T-helper 1 cell (primary cell): ENCODE data around the gene ATP7A.
"Not testable (repeated sequence)": the region's sequence is repeated elsewhere in the genome, so short reads cannot be mapped to it uniquely, and the experiment has no call there.

Source experiments
- DNase-seq, 5 donors: peaks; one replicate each; pipeline ENCODE4 v3.0.0-alpha.2; 2012 to 2020
- total RNA-seq, 4 donors: gene quantifications; one replicate each; lab custom pipeline; 2026; lab: John Stamatoyannopoulos, UW

The ATP7A gene
- 25.4 to 42.0 (median 36.9) reads per million in 4 donors for total RNA-seq

DNA sequence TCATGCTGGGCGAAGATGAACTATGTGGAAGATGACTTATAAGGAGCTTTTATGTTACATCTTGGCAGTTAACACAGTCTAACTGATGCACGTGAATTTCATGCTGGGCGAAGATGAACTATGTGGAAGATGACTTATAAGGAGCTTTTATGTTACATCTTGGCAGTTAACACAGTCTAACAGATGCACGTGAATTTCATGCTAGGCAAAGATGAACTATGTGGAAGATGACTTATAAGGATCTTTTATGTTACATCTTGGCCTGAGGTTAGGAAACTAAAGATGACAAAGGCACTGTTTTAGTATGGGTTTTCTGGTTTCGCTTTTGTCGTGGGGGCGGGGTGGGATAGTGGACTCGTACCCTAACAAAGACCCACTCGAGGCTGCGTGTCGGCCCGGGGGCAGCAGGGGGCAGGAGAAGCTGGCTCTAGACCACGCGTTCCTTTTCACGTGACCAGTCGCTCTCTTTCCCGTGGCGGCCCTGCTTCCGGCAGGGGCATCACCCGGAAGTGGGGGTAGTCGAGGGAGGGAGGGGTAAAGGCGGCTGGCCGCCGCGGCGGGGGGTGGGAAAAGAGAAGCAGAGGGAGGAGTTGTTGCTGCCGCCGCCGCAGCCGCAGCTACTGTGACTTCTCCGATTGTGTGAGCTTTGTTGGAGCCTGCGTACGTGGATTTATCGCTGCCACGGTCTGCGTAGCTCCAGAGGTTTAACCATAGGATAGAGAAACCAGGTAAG is at the start of gene ATP7A:
ATP7A (plus strand) TSS at position 586 of the 733 bp plus-strand sequence. CDS start 60,949 bp downstream, outside the sequence.
- peak; percentile 81 to 94 (median 85) for DNase-seq

DNA sequence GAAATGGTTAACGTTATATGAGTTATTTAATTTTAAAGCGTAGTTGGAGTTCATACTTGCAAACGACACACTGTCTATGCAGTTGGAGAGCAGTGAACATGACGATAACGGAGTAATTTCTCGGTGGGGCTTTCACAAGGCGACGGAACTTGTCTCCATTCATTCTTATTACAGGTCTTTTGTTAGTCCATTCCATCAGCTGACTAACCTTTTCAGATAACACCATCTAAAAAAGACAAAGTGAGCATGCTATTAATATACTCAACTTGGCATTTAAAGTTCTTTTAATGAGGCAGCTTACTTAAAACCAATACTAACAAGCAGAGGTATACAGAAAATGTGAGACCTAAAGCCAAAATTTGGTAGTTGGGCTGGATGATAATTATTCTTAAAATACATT is 35.1 kb upstream of the ATP7A start:
- DNase-seq: no peak

- not testable (repeated sequence) for DNase-seq
Observed at GRCh38 chrX:77881418-77881817, 29.1 kb upstream of the ATP7A start.

DNA sequence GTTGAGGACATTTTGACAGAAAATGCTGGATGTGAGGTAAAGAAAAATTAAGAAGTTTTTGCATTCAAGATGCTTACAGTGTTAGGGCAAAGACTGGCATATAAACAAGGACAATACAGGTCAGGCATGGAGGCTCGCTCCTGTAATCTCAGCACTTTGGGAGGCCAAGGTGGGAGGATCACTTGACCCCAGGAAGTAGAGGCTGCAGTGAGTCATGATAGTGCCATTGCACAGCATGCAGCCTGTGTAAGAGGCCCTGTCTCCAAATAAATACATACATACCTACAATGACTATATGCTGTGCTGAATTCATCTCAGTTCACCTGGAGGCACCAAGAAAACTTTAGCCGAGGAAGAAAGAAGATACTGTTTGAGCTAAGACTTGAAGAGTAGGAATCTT is 17.6 kb upstream of the ATP7A start:
- no peak for DNase-seq

GRCh38 chrX:77893713-77894112 is 16.8 kb upstream of the ATP7A start:
- DNase-seq: no peak

DNA sequence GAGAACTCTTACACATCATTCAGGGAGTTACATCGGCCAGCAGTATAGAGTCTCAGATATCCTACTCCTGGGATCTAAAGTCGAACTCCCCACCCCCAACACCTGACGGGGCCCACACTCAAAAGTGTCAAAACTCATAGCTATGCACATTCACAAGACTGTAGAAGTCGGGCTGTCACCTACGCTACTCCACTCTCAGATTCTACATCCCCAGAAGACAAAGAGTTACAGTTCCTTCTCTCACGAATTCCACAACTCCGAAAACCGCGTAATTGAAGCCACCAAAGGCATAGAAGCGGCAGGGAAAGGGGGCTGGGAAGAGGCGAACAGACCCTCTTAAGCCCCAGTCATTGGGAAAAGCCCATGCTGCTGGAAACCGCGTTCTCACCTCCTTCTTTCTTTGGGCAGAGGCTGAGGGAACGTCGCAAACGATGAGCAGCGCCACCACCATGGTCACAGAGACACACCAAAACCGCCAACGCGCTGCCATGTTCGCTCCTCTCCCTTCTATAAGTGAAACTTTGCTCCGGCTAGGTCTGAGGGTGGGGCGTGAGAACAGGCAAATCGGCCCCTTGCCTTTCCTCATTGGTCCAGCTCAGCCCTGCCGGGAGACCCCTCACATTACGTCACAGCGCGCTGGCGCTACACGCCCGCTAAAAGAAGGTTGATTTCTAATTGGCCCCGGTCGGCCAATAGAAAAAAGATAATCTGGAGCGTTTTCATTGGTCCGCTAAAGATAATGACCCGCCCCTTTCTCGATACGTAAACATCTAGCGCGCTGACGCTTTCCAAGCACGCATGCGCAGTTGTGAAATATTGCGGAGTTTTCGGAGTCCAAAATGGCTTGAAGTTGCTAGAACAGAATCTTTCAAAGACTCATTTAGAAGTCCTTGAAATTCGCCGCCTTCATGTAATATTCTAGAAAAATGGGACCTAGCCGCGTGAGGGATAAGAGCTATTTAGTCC is 15.3 kb upstream of the ATP7A start, which contains the start of gene MAGT1:
MAGT1 (minus strand) TSS at position 515 of the 966 bp plus-strand sequence; CDS start at position 490, 25 bp downstream.
- DNase-seq: peak; percentile 83 to 97 (median 86)

- peak; percentile 21 to 93 (median 56) for DNase-seq
Observed at GRCh38 chrX:77899081-77899828, 11.2 kb upstream of the ATP7A start, which contains the start of gene COX7B. COX7B (plus strand) TSS chrX:77899468; CDS start chrX:77899554, 86 bp downstream.

DNA sequence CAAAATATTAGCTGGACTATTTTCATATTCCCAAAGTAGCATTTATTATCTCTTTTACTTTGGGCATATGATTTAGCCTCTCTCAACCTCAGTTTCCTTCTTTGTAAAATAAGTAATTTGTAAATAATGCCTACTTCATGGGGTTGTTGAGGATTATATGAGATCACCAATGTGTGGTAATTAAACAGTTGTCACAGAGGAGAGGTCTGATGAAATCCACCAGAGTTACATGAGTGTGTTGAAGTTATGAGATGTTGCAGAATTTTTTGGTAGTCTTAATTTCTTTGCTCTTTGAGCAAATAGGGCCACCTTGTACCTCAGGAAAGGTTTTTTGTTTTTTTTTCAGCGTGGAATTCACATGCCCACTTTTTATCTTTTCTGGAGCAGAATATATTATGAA is 9.8 kb upstream of the ATP7A start:
- no peak for DNase-seq

DNA sequence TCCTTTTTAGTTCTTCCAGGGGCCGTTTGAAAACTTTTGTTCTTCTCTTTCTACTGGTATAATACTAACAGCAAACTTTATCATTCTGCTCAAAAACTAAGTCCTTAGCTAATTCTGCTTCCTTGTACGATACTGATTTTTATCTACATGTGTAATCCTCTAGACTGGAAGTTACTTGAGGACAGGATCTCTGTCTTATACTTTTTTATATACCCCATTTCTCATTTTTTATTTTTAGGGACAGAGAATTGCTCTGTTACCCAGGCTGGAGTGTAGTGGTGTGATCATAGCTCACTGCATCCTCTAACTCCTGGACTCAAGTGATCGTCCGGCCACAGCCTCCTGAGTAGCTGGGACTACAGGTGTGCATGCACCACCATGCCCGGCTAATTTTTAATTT is 9.0 kb upstream of the ATP7A start:
- DNase-seq: no peak

DNA sequence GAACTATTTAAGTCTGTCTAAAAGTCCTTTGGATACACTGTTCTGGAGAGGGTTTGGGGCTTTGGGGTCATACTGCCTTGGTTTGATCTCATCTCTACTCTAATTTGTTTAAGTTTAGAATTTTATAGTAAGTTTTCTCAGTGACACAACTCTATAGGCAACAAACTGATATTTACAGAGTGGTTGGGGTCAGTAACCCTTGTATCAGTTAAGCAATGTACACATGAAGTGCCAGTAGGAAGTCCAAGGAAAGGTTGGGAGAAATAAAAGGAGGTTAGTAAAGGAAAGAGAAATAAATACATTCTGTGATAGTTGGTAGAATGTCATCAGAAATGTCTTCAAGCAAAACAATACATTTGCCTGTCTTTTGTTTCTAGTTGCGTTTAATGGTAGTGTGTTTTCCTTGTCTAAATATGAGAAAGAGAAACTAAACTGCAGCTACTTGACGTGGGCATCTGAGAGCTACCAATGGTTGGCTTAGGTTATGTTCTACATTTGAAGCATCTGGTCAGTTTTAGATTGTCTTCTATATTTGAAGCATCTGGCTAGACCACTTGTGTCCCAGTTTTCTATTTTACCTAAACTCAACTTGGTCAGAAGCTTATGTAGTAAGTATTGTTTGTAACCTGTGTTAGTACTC is 6.9 kb downstream of the ATP7A start:
- DNase-seq: no peak

- DNase-seq: no peak
Observed at GRCh38 chrX:77918568-77918967, 8.1 kb downstream of the ATP7A start.

DNA sequence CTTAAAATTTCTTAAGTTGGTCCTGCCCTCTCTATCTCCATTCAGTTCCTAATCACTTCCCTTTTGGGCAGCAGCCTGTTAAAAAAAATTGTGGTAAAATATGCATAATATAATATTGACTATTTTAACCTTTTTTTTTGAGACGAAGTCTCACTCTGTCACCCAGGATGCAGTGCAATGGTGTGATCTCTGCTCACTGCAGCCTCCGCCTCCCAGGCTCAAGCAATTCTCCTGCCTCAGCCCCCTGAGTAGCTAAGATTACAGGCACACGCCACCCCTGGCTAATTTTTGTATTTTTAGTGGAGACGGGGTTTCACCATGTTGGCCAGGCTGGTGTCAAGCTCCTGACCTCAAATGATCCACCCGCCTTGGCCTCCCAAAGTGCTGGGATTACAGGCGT is 8.9 kb downstream of the ATP7A start:
- DNase-seq: not testable (repeated sequence)

DNA sequence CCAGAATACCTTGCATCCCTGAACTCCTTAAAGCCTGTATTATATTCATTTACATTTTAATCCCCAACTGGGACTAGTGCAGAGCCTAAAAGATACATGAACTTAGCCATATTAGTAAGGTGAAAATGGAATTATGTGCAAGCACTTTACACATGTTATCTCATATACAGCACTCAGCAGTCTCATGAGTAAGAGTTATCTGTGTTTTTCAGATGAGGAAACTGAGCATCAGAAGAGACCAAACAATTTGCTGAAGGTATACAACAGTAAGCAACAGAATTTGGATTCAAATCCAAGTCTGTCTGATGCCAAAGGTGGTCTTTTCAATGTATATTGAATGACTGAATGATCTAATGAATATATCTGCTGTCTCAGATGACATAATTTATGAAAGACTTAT is 12.3 kb downstream of the ATP7A start:
- no peak for DNase-seq

GRCh38 chrX:77924320-77924859 is 13.9 kb downstream of the ATP7A start:
- no peak for DNase-seq

DNA sequence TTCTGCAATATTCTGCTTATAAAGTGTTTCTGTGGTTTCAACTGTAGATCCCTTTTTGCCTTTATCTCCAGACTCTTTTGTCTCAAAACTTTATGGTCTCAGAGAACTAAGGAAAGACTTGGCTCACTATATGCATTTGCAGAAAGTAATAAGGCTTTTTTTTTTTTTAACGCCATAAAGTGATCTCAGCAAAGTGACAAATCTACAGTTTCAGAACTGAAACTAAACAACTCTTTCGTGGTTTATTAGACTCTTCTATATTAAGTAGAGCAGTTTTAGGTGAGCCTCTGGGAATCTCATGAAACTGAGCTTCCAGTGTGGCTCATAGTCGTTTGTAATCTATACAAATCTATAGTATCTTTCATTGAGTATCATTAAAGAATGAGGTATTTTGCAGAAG is 15.3 kb downstream of the ATP7A start:
- no peak for DNase-seq

- no peak for DNase-seq
Observed at GRCh38 chrX:77930581-77930980, 20.1 kb downstream of the ATP7A start.

GRCh38 chrX:77935886-77936285 is 25.4 kb downstream of the ATP7A start:
- DNase-seq: no peak

- no peak for DNase-seq
Observed at GRCh38 chrX:77936299-77936698, 25.8 kb downstream of the ATP7A start.

DNA sequence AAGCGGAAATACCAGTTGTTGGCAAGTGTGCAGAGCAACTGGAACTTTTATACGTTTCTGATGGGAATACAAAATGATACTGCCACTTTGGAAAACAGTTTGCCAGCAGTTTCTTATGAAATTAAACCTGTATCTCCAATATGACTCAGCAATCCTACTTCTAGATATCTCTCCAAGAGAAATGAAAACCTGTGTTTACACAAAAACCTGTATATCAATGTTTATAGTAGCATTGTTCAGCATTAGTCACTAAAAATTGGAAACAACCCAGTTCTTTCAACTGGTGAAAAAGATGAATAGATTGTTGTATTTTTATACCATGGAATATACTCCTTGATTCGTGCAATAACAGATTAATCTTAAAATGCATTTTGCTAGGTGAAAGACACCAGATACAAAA is 26.8 kb downstream of the ATP7A start:
- no peak for DNase-seq

DNA sequence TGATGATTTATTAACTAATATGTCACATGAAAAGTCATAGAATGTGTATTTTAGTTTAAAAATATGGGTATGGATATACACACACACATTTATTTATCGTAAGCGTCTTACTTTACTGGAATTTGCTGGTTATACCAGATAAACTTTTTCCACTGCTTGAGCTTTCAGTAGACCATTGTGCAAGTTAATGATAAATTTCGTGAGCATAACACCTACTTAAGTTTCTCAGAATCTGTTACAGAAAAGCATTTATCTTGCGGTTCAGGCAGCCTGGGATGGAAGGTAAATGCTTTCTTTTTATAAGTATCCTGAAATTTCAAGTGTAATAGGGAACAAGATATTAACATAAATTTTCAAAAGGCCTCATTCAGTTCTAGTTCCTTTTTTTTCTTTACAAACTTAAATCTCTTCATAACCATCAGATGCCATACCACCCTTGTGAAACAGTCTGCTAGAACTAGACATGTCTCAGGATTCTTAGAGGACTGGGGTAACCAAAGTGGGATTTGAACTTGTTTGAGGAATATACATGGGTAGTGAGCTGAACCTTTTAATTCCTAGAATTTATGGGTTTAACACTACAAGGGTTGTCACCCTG is 27.7 kb downstream of the ATP7A start:
- DNase-seq: no peak

GRCh38 chrX:77945031-77945430 is 34.5 kb downstream of the ATP7A start:
- DNase-seq: not testable (repeated sequence)
